ENCODE results near the gene SLC36A1. TPM values are rescaled to one million over a fixed set of nuclear protein-coding genes. Genes with fewer than 3 reads are reported as not detected.

The SLC36A1 gene
- total RNA-seq, 2 donors from 2014 or later, result 6.3 to 15.4 TPM

Other genes starting within 250 kb of the SLC36A1 start
- gene CCDC69, start 223.5 kb upstream of the SLC36A1 start, total RNA-seq, result 10 to 100 TPM; 59.6 to 98.5 TPM
- 10 to 100 TPM; 15.4 to 15.9 TPM for gene GM2A, start 194.4 kb upstream of the SLC36A1 start, total RNA-seq
- gene SLC36A3, start 143.8 kb upstream of the SLC36A1 start, total RNA-seq, result not detected
- not detected for gene SLC36A2, start 100.0 kb upstream of the SLC36A1 start, total RNA-seq
- gene FAT2, start 143.7 kb downstream of the SLC36A1 start, total RNA-seq, result not detected
- not detected for gene SPARC, start 239.3 kb downstream of the SLC36A1 start, total RNA-seq

All from natural killer cell treated with Interleukin-12 subunit alpha and Interleukin-12 subunit beta and Interleukin-15 and Interleukin-18, amount 100 ng/mL, for 72 hours (primary cell).